ENCODE results near the gene KCNJ4. TPM values are rescaled to one million over a fixed set of nuclear protein-coding genes. Genes with fewer than 3 reads are reported as not detected.
"Not testable (repeated sequence)": the region's sequence is repeated elsewhere in the genome, so short reads cannot be mapped to it uniquely, and the experiment has no call there.

KCNJ4 gene
- total RNA-seq, 1 experiment from 2014 or later: 0.22 TPM

DNA sequence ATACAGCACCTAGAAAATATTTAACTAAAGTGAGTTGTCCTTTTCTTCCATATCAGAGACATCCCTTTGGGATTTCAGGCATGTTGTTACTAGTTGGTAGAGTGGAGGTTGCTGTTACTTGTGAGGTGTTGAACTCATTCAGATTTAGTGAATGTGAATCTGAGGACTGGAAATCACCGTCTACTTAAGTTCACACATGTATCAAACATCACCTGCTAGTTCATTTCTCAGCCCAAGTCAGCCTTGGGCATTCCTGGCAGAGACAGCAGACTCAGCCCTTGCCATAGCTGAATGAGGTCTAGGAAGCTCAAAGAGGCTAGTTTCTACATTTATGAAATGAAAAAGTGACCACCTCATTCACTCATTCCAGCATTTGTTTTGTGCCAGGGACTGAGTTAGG, 22.6 kb upstream of the KCNJ4 start:
- Histone ChIP-seq H4K20me1 (ENCODE audit: insufficient read depth) (peaks cover 16% of the 10 kb centered on the region; the same call in 1 of the 2 replicates), H3F3A (ENCODE audit: insufficient read depth, low read depth) (peaks cover 39% of the 10 kb centered on the region), H3K4me1 (replicated peaks; ENCODE audit: insufficient read depth) (no peaks in the 10 kb centered on the region), H3K9me2 (ENCODE audit: insufficient read depth) (no peaks in the 10 kb centered on the region), H3K27me3 (ENCODE audit: insufficient read depth, low read depth) (no peaks in the 10 kb centered on the region), H3K4me2 (no peak overlapping the region), H2AFZ (no peak overlapping the region), H3K79me2 (ENCODE audit: low read depth) (no peaks in the 10 kb centered on the region), H3K36me3 (ENCODE audit: low read depth) (peaks cover 14% of the 10 kb centered on the region; the same call in 1 of the 2 replicates), H3K27ac (no peak overlapping the region), H3K9me3 (ENCODE audit: insufficient read depth, low read depth) (no peaks in the 10 kb centered on the region), H3K4me3 (no peak overlapping the region)
- intact Hi-C loops (cut with micrococcal nuclease; ENCODE audit: unreplicated experiment): no loop called here
- BruUV-seq (replicated peaks): no TSS peak
- POLR2A ChIA-PET (ENCODE audit: unreplicated experiment): no interaction called here
- DNase-seq: no peak
- CTCF ChIA-PET: no interaction called here
- TF ChIP-seq, protein P1, sequence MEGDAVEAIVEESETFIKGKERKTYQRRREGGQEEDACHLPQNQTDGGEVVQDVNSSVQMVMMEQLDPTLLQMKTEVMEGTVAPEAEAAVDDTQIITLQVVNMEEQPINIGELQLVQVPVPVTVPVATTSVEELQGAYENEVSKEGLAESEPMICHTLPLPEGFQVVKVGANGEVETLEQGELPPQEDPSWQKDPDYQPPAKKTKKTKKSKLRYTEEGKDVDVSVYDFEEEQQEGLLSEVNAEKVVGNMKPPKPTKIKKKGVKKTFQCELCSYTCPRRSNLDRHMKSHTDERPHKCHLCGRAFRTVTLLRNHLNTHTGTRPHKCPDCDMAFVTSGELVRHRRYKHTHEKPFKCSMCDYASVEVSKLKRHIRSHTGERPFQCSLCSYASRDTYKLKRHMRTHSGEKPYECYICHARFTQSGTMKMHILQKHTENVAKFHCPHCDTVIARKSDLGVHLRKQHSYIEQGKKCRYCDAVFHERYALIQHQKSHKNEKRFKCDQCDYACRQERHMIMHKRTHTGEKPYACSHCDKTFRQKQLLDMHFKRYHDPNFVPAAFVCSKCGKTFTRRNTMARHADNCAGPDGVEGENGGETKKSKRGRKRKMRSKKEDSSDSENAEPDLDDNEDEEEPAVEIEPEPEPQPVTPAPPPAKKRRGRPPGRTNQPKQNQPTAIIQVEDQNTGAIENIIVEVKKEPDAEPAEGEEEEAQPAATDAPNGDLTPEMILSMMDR (conservative IDR thresholded peaks at IDR 0.05): no peak
- no peak for TF ChIP-seq EZH2 (IDR thresholded peaks at IDR 0.05; ENCODE audit: low read depth)

GRCh38 chr22:38474003-38474607, 19.1 kb upstream of the KCNJ4 start:
- no peaks in the 10 kb centered on the region for H3K36me3 ChIP-seq (ENCODE audit: low read depth)
- ChIA-PET CTCF (no interaction called here), POLR2A (ENCODE audit: unreplicated experiment) (interaction anchor here (0.7 kb wide), 1 partner anchor 221 kb away, joined by 4 read pairs; no protein-coding TSS in a partner anchor)
- H3K79me2 ChIP-seq (ENCODE audit: low read depth): no peaks in the 10 kb centered on the region
- no peaks in the 10 kb centered on the region for H3K27me3 ChIP-seq (ENCODE audit: insufficient read depth, low read depth)
- H3K4me3 ChIP-seq: no peak overlapping the region
- H3K9me2 ChIP-seq (ENCODE audit: insufficient read depth): no peaks in the 10 kb centered on the region
- H3K9me3 ChIP-seq (ENCODE audit: insufficient read depth, low read depth): no peaks in the 10 kb centered on the region
- no peak overlapping the region for H2AFZ ChIP-seq
- DNase-seq: no peak
- H3F3A ChIP-seq (ENCODE audit: insufficient read depth, low read depth): peaks cover 7% of the 10 kb centered on the region; the same call in 1 of the 2 replicates
- no peak overlapping the region for H3K4me2 ChIP-seq
- no peak overlapping the region for H3K27ac ChIP-seq
- H4K20me1 ChIP-seq (ENCODE audit: insufficient read depth): no peaks in the 10 kb centered on the region
- TF ChIP-seq, protein P1 (conservative IDR thresholded peaks at IDR 0.05): no peak
- TF ChIP-seq EZH2 (IDR thresholded peaks at IDR 0.05; ENCODE audit: low read depth): no peak
- intact Hi-C loops (cut with micrococcal nuclease; ENCODE audit: unreplicated experiment): no loop called here
- no TSS peak for BruUV-seq (replicated peaks)
- H3K4me1 ChIP-seq (replicated peaks; ENCODE audit: insufficient read depth): no peaks in the 10 kb centered on the region

DNA sequence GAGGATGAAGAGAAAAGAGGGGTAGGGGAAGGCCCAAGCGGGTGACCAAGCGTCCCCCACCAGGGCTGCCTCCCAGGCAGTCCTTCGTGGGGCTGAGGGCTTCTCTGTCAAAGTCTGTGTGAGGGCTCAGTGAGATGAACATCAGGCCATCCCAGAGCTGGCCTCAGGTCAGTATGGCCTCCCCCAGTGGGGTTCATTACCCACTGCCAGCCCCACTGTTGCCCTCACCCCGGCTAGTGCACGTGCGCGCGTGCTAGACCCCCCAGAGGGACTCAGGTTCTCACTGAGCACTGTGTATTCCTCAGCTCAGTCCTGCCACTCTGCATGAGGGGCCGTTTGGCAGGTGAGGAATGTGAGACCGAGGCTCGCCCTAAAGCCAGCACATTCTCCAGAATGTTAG, 16.2 kb upstream of the KCNJ4 start:
- no TSS peak for BruUV-seq (replicated peaks)
- Histone ChIP-seq H3K9me3 (ENCODE audit: insufficient read depth, low read depth) (no peaks in the 10 kb centered on the region), H3F3A (ENCODE audit: insufficient read depth, low read depth) (peaks cover 4% of the 10 kb centered on the region; the same call in 1 of the 2 replicates), H3K9me2 (ENCODE audit: insufficient read depth) (no peaks in the 10 kb centered on the region), H3K27ac (no peak overlapping the region), H3K27me3 (ENCODE audit: insufficient read depth, low read depth) (peaks cover 7% of the 10 kb centered on the region; the same call in 1 of the 2 replicates), H3K36me3 (ENCODE audit: low read depth) (no peaks in the 10 kb centered on the region), H3K4me1 (replicated peaks; ENCODE audit: insufficient read depth) (peaks cover 11% of the 10 kb centered on the region), H3K4me3 (no peak overlapping the region), H3K79me2 (ENCODE audit: low read depth) (no peaks in the 10 kb centered on the region), H2AFZ (no peak overlapping the region), H4K20me1 (ENCODE audit: insufficient read depth) (no peaks in the 10 kb centered on the region), H3K4me2 (no peak overlapping the region)
- ChIA-PET CTCF (no interaction called here), POLR2A (ENCODE audit: unreplicated experiment) (interaction anchor here (0.6 kb wide), 1 partner anchor 477 kb away, joined by 3 read pairs; no protein-coding TSS in a partner anchor)
- no peak for TF ChIP-seq EZH2 (IDR thresholded peaks at IDR 0.05; ENCODE audit: low read depth)
- TF ChIP-seq, protein P1 (conservative IDR thresholded peaks at IDR 0.05): no peak
- no peak for DNase-seq
- intact Hi-C loops (cut with micrococcal nuclease; ENCODE audit: unreplicated experiment): no loop called here

- peaks cover 11% of the 10 kb centered on the region for H3K4me1 ChIP-seq (replicated peaks; ENCODE audit: insufficient read depth)
- H3K4me2 ChIP-seq; H3K36me3 ChIP-seq (ENCODE audit: low read depth); H3K79me2 ChIP-seq (ENCODE audit: low read depth); H3K27ac ChIP-seq; DNase-seq; H3F3A ChIP-seq (ENCODE audit: insufficient read depth, low read depth); H4K20me1 ChIP-seq (ENCODE audit: insufficient read depth); H2AFZ ChIP-seq; H3K27me3 ChIP-seq (ENCODE audit: insufficient read depth, low read depth); H3K4me3 ChIP-seq; intact Hi-C loops (cut with micrococcal nuclease; ENCODE audit: unreplicated experiment); CTCF ChIA-PET; H3K9me3 ChIP-seq (ENCODE audit: insufficient read depth, low read depth); H3K9me2 ChIP-seq (ENCODE audit: insufficient read depth): not testable (repeated sequence)
- BruUV-seq (replicated peaks): TSS peak; percentile 11
- POLR2A ChIA-PET (ENCODE audit: unreplicated experiment): interaction anchor here (0.6 kb wide), 1 partner anchor 28 kb away, joined by 5 read pairs; no protein-coding TSS in a partner anchor
These were observed 15.2 kb upstream of the KCNJ4 start for GRCh38 chr22:38470179-38470578.

All from PC-9 (cell line).